Smooth muscle cell (in vitro differentiated cells): ENCODE data around the gene COMMD6. TPM values are rescaled to one million over a fixed set of nuclear protein-coding genes. Genes with fewer than 3 reads are reported as not detected.

Source experiments
- DNase-seq: peaks from one replicate; lab custom pipeline; 2025; ENCODE audit not compliant: unreplicated experiment; lab: John Stamatoyannopoulos, UW
- H2AFZ ChIP-seq: fragments of 200-600 bp; sonication (generic); 2 replicates; pipeline ENCODE4 v1.6.0; 2016; ENCODE audit warnings: antibody characterized with exemption, low read depth, mild to moderate bottlenecking
- H3F3A ChIP-seq: fragments of 200-600 bp; sonication (generic); 2 replicates; pipeline ENCODE4 v1.6.0; 2017; ENCODE audit warnings: antibody characterized with exemption, low read depth
- H3K27ac ChIP-seq: fragments of 200-600 bp; sonication (generic); 2 replicates; pipeline ENCODE4 v1.5.1; 2016; ENCODE audit warnings: low read depth, mild to moderate bottlenecking
- H3K27me3 ChIP-seq: fragments of 200-600 bp; sonication (generic); 2 replicates; pipeline ENCODE4 v1.6.1; 2016; ENCODE audit warnings: low read depth, mild to moderate bottlenecking
- H3K36me3 ChIP-seq: fragments of 200-600 bp; sonication (generic); 2 replicates; pipeline ENCODE4 v1.5.1; 2016; ENCODE audit warnings: low read depth
- H3K4me1 ChIP-seq: fragments of 200-600 bp; sonication (generic); 2 replicates; pipeline ENCODE4 v1.5.1; 2016; ENCODE audit warnings: low read depth
- H3K4me2 ChIP-seq: fragments of 200-600 bp; sonication (generic); 2 replicates; pipeline ENCODE4 v1.6.0; 2016; ENCODE audit warnings: mild to moderate bottlenecking
- H3K4me3 ChIP-seq: fragments of 200-600 bp; sonication (generic); 2 replicates; pipeline ENCODE4 v1.5.1; 2016; ENCODE audit warnings: mild to moderate bottlenecking
- H3K79me2 ChIP-seq: fragments of 200-600 bp; sonication (generic); 2 replicates; pipeline ENCODE4 v1.6.0; 2016; ENCODE audit warnings: low read depth, mild to moderate bottlenecking
- H3K9ac ChIP-seq: fragments of 200-600 bp; sonication (generic); 2 replicates; pipeline ENCODE4 v1.6.0; 2016; ENCODE audit warnings: low read depth
- H3K9me3 ChIP-seq: fragments of 200-600 bp; sonication (generic); replicated peaks from 2 replicates; pipeline ENCODE4 v1.5.1; 2016; ENCODE audit warnings: low read depth
- H4K20me1 ChIP-seq: fragments of 200-600 bp; sonication (generic); 2 replicates; pipeline ENCODE4 v1.6.0; 2016; ENCODE audit warnings: low read depth
- WGBS: methylation state at CpG from one replicate; pipeline ENCODE4 v1.1.7; 2016; ENCODE audit warnings: low lambda C conversion rate; 5-methylcytosine and 5-hydroxymethylcytosine counted together
- polyA plus RNA-seq: library from polyadenylated mRNA; unstranded; fragments of >200 nt; fragmentation: Nextera tagmentation; extraction: Ambion mirVana; gene quantifications from 2 replicates; pipeline ENCODE4 v1.2.1, GENCODE V29; 2016
- total RNA-seq: library from RNA; depleted of rRNA; stranded (reverse); fragments of >200 nt; gene quantifications from 2 replicates; pipeline ENCODE4 v1.2.3, GENCODE V29; 2014
- TF ChIP-seq, protein P1 (sequence below): fragments of 200-600 bp; sonication (generic); IDR thresholded peaks from 2 replicates; pipeline ENCODE4 v1.5.1; 2017; ENCODE audit warnings: borderline replicate concordance, mild to moderate bottlenecking, antibody characterized with exemption; ENCODE audit not compliant: insufficient read depth, poor library complexity, severe bottlenecking

Gene COMMD6
- total and polyA plus RNA-seq, 2 experiments from 2014 or later, result 270 to 291 TPM

DNA sequence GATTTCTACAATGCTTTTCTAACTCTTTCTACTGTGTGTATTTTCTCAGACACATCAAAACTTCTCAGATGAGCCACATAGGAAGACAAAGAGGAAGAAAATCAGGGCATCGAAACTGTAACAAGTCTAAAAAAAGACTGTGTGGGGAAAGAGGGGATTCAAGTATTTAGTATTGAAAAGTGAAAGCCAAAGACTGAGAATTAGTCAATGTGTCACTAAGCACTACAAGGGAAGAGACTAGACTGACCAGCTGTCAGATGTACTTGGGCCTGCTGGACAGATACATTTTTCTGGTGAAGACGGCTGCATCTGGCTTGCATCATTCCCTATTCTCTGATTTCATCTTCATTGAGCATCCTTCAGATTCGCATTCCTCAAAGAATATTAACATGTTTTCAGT is 25.4 kb downstream of the COMMD6 start:
- Histone ChIP-seq H3K27ac (no peak overlapping the region), H2AFZ (no peak overlapping the region), H3K9me3 (no peaks in the 10 kb centered on the region), H3K9ac (no peak overlapping the region), H3K4me2 (no peak overlapping the region), H3K4me3 (no peak overlapping the region), H3K4me1 (no peaks in the 10 kb centered on the region), H4K20me1 (no peaks in the 10 kb centered on the region), H3K79me2 (no peaks in the 10 kb centered on the region), H3K36me3 (no peaks in the 10 kb centered on the region), H3K27me3 (no peaks in the 10 kb centered on the region), H3F3A (no peaks in the 10 kb centered on the region)
- WGBS, result 81% methylated on average over 3 of the region's 3 CpGs
- DNase-seq, result no peak
- TF ChIP-seq, protein P1, sequence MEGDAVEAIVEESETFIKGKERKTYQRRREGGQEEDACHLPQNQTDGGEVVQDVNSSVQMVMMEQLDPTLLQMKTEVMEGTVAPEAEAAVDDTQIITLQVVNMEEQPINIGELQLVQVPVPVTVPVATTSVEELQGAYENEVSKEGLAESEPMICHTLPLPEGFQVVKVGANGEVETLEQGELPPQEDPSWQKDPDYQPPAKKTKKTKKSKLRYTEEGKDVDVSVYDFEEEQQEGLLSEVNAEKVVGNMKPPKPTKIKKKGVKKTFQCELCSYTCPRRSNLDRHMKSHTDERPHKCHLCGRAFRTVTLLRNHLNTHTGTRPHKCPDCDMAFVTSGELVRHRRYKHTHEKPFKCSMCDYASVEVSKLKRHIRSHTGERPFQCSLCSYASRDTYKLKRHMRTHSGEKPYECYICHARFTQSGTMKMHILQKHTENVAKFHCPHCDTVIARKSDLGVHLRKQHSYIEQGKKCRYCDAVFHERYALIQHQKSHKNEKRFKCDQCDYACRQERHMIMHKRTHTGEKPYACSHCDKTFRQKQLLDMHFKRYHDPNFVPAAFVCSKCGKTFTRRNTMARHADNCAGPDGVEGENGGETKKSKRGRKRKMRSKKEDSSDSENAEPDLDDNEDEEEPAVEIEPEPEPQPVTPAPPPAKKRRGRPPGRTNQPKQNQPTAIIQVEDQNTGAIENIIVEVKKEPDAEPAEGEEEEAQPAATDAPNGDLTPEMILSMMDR, result no peak

DNA sequence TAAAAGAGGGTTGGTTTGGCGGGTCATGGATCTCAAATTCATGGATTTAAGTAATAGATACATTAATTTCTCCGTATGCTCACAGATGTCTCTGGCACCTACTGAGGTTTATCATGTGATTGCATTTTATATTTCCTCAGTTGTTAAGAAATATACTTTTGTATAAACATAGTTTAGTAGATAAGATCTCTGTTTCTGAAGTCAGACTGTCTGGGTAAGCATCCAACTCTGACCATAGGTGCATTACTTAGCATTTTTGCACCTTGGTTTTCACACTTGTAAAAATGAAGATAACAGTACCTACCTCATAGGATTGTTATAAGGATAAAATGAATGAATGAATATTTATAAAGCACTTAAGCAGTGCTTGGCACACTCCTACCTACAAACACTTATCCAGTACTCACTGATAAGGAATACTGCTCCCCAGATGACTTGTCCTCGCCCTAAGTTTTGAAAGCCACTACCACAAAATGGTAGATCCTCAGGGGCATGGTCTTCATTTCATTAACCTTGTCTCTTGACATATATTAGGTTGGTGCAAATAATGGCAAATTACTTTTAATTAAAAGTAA is 26.5 kb downstream of the COMMD6 start:
- H4K20me1 ChIP-seq, result no peaks in the 10 kb centered on the region
- no peak overlapping the region for H3K4me2 ChIP-seq
- no peak for DNase-seq
- no peaks in the 10 kb centered on the region for H3K36me3 ChIP-seq
- no peaks in the 10 kb centered on the region for H3K79me2 ChIP-seq
- H3F3A ChIP-seq, result no peaks in the 10 kb centered on the region
- H3K9ac ChIP-seq, result no peak overlapping the region
- no peak overlapping the region for H3K27ac ChIP-seq
- H3K27me3 ChIP-seq, result no peaks in the 10 kb centered on the region
- WGBS, result 91% methylated on average over 3 of the region's 3 CpGs
- no peak overlapping the region for H3K4me3 ChIP-seq
- TF ChIP-seq, protein P1, result no peak
- no peaks in the 10 kb centered on the region for H3K9me3 ChIP-seq
- no peak overlapping the region for H2AFZ ChIP-seq
- H3K4me1 ChIP-seq, result no peaks in the 10 kb centered on the region

DNA sequence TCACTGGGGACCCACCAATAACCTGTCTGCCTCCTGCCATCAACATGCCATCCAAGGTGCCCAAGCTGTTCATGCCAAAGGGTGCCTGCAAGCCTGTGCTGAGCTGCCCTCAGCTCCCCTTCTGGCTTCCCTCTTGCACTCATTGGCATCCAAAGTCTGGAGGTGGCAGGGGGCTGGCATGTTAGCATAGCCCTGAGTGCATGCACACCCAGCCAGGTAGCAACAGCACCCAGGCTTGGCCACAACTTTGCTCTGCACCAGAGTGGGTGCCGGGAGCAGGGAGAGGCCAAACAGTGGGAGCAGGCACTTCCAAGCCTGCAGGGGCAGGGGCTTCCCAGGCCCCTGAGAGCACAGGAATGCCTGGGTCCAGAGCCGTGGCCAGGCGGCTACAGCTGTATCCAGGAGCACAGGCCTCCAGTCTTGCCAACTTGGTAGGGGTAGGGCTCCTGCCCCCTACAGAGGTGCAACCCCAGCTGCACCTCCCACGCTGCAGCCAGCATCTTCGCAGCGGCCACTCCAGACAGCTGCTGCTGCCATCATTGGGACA is 29.6 kb downstream of the COMMD6 start:
- H3K36me3 ChIP-seq, result no peaks in the 10 kb centered on the region
- 93% methylated on average over 6 of the region's 6 CpGs for WGBS
- H3K4me2 ChIP-seq, result no peak overlapping the region
- TF ChIP-seq, protein P1, result no peak
- no peaks in the 10 kb centered on the region for H3K4me1 ChIP-seq
- H3K79me2 ChIP-seq, result no peaks in the 10 kb centered on the region
- no peaks in the 10 kb centered on the region for H4K20me1 ChIP-seq
- H3K9ac ChIP-seq, result no peak overlapping the region
- no peak overlapping the region for H3K27ac ChIP-seq
- H3F3A ChIP-seq, result no peaks in the 10 kb centered on the region
- DNase-seq, result no peak
- no peak overlapping the region for H2AFZ ChIP-seq
- H3K27me3 ChIP-seq, result no peaks in the 10 kb centered on the region
- H3K4me3 ChIP-seq, result no peak overlapping the region
- no peaks in the 10 kb centered on the region for H3K9me3 ChIP-seq
